GM12891 (cell line): ENCODE results near the gene POLR3B.

Experiments used
- DNase-seq: peaks from one replicate; pipeline ENCODE4 v3.0.0; 2011; ENCODE audit warnings: low spot score; ENCODE audit not compliant: insufficient read length
- FAIRE-seq: peaks from 2 replicates; lab custom pipeline; 2011; peaks lifted over from hg19 to GRCh38; lab: Jason Lieb, UNC
- PAX5 ChIP-seq: IDR thresholded peaks from 2 replicates; pipeline ENCODE4 v1.6.1; 2011; ENCODE audit warnings: low read length, moderate library complexity, mild to moderate bottlenecking; ENCODE audit not compliant: insufficient read depth, severe bottlenecking
- POLR2A ChIP-seq: IDR thresholded peaks from 2 replicates; pipeline ENCODE4 v1.6.1; 2011; ENCODE audit warnings: low read depth, low read length, control low read depth
- POLR2AphosphoS5 ChIP-seq: IDR thresholded peaks from 2 replicates; pipeline ENCODE4 v1.6.1; 2011; ENCODE audit warnings: low read depth, low read length, control low read depth
- POU2F2 ChIP-seq: IDR thresholded peaks from 2 replicates; pipeline ENCODE4 v1.6.1; 2011; ENCODE audit warnings: low read depth, mild to moderate bottlenecking, control low read depth, low read length, moderate library complexity
- SPI1 ChIP-seq: IDR thresholded peaks from 2 replicates; pipeline ENCODE4 v1.6.1; 2011; ENCODE audit warnings: low read depth, low read length, control low read depth
- TAF1 ChIP-seq: IDR thresholded peaks from 2 replicates; pipeline ENCODE4 v1.6.1; 2011; ENCODE audit warnings: low read depth, low read length, control low read depth

POLR3B gene

DNA sequence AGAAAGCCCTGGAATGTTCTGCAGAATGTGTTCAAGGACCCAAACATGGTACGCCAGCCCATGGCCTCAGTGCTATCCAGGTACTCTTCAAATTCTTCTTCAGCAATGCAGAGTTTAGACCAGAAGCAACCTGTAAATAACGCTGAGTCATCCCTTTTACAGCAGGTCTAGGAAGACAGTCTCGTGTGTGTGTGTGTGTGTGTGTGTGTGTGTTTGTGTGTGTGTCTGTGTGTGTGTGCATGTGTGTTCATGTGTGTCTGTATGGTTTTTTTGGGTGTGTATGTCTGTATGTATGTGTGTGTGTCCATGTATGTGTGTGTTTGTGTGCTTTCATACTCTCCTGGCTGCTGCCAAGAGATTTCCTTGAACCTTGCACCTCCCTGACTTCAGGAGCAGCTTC is 165.2 kb downstream of the POLR3B start:
- TF ChIP-seq SPI1 (no peak), PAX5 (no peak), TAF1 (no peak), POU2F2 (no peak), POLR2A (no peak), POLR2AphosphoS5 (no peak)
- FAIRE-seq (no peak), DNase-seq (no peak)

DNA sequence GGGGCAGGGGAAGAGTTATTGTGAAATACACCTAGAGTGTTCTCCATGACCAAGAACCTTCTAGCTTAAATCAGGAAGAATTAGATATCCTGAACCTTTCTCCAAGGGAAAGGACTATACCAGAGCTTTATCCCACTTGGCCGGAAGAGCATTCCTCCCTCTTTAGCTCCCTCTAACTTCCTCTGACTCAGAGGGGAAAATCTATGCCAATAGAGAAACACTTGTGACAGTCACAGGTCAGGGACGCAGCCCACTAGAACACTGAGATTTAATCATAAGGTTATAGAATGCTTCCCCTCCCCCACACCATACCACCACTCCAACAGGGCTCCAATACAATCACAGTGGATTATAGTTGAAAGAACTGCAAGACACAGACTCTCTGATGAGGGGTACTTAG is 169.8 kb downstream of the POLR3B start:
- DNase-seq (no peak), FAIRE-seq (no peak)
- TF ChIP-seq POLR2AphosphoS5 (no peak), TAF1 (no peak), POLR2A (no peak), SPI1 (no peak), POU2F2 (no peak), PAX5 (no peak)

DNA sequence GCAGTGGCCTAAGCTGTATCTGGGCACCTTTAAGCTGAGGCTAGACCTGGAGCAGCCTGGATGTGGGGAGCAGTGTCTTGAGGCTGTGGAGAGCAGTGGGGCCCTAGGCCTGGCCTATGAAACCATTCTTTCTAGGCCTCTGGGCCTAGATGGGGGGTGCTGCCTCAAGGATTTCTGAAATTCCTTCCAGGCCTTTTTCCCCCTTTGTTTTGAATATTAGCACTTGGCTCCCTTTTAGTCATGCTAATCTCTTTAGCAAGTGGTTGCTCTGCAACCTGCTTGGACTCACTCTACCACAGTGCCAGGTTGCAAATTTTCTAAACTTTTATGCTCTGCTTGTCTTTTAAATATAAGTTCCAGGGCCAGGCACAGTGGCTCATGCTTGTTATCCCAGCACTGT is 183.7 kb downstream of the POLR3B start:
- no peak for DNase-seq
- TF ChIP-seq TAF1 (no peak), POLR2A (no peak), PAX5 (no peak), POLR2AphosphoS5 (no peak), POU2F2 (no peak), SPI1 (no peak)
- no peak for FAIRE-seq

DNA sequence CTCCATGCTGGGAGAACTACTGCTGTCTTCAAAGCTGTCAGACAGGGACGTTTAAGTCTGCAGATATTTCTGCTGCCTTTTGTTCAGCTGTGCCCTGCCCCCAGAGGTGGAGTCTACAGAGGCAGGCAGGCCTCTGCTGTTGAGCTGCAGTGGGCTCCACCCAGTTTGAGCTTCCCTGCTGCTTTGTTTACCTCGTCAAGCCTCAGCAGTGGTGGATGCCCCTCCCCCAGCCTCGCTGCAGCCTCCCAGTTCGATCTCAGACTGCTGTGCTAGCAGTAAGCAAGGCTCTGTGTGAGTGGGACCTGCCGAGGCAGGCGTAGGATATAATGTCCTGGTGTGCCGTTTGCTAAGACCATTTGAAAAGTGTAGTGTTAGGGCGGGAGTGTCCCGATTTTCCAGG is 193.9 kb downstream of the POLR3B start:
- DNase-seq (no peak), FAIRE-seq (no peak)
- no peak for TF ChIP-seq SPI1
- no peak for TF ChIP-seq PAX5
- TF ChIP-seq TAF1: no peak
- no peak for TF ChIP-seq POLR2A
- no peak for TF ChIP-seq POU2F2
- no peak for TF ChIP-seq POLR2AphosphoS5

DNA sequence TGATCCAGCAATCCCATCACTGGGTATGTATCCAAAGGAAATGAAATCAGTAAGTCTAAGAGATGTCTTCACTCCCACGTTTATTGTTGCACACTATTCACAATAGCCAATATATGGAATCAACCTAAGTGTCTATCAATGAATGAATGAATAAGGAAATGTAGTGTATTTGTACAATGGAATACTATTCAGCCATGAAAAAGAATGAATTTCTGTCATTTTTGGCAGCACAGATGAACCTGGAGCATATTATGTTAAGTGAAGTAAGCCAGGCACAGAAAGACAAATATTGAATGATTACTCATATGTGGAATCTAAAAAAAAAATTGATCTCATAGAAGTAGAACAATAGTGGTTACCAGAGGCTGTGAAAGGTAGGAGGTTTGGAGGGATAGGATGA is 194.7 kb downstream of the POLR3B start:
- no peak for FAIRE-seq
- TF ChIP-seq POLR2A (no peak), TAF1 (no peak), PAX5 (no peak), SPI1 (no peak), POLR2AphosphoS5 (no peak), POU2F2 (no peak)
- no peak for DNase-seq
